Measurements from ENCODE around the gene ABCC2. TPM values are rescaled to one million over a fixed set of nuclear protein-coding genes. Genes with fewer than 3 reads are reported as not detected.

The ABCC2 gene
- total and polyA plus RNA-seq, 2 of the 4 experiments (the other 2 are of a cell fraction), result 0.21 to 0.36 TPM

DNA sequence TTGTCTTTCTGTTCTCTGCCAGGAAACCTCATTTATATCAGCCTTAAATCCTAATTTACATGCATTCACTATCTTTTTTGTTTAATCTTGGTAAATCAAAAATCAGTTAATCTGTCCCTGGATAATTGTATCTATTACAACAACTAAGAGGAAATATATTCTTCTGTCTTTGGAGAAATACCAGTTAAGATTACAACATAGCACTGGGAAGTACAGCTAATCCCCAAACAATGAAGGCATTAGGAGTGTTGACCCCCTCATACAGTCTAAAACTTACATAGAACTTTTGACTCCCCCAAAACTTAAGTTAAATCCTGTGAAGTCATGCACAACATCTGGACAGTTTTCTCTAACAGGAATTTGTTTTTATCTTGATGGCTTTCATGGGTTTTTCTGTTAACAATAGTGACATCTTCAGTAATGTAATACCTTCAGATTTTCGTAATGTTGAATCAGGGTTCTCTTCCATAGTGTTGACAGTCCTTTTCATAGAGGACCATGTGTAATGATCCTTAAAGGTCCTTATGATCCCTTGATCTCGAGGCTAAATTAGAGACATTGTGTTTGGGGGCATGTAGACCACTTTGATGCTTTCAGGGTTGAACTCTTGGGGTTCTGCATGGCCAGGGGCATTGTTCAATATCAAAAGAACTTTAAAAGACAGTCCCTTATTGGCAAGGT is 24.1 kb upstream of the ABCC2 start:
- Histone ChIP-seq H3K56ac (ENCODE audit: extremely low read depth, insufficient read depth, low read length) (no peak overlapping the region), H3K27ac (ENCODE audit: insufficient read depth, low read length) (peak overlapping the region; percentile 52; the same call in 1 of the 2 replicates), H2AK9ac (replicated peaks; ENCODE audit: low read depth, low read length, poor library complexity) (no peak overlapping the region), H3K4me1 (ENCODE audit: control insufficient read depth, insufficient read depth, low read length) (no peaks in the 10 kb centered on the region; the same call in 1 of the 2 replicates), H4K20me1 (ENCODE audit: insufficient read depth, low read length) (no peaks in the 10 kb centered on the region), H3K9me3 (ENCODE audit: control insufficient read depth, insufficient read depth, low read length) (no peaks in the 10 kb centered on the region), H3K9me1 (ENCODE audit: insufficient read depth, low read length) (no peaks in the 10 kb centered on the region), H2AK5ac (ENCODE audit: low read depth, low read length) (no peak overlapping the region), H3K9ac (ENCODE audit: low read depth, low read length) (no peak overlapping the region), H2BK15ac (ENCODE audit: low read depth, low read length) (no peak overlapping the region), H3K14ac (replicated peaks; ENCODE audit: low read depth, low read length) (no peak overlapping the region), H3K4ac (ENCODE audit: low read depth, low read length) (no peak overlapping the region), H2AFZ (replicated peaks; ENCODE audit: low read length, poor library complexity) (no peak overlapping the region), H4K8ac (ENCODE audit: low read depth in 2 of 2, low read length in 2 of 2) (no peak overlapping the region), H2BK20ac (ENCODE audit: low read depth, low read length) (no peak overlapping the region), H4K5ac (ENCODE audit: low read depth, low read length) (0 out of 2 replicates have a peak overlapping the region, but pooled peaks have one; percentile 8), H3K18ac (ENCODE audit: low read depth, low read length) (peak overlapping the region; percentile 33), H3K4me2 (ENCODE audit: low read depth, low read length) (peak overlapping the region; percentile 13; the same call in 1 of the 2 replicates), H3K36me3 (ENCODE audit: control insufficient read depth, insufficient read depth, low read length) (peaks cover 12% of the 10 kb centered on the region), H3K79me1 (ENCODE audit: low read depth in 1 of 2, low read length in 2 of 2) (no peaks in the 10 kb centered on the region), H2BK5ac (ENCODE audit: low read depth, low read length, poor library complexity, severe bottlenecking) (peak overlapping the region; percentile 36), H3K27me3 (ENCODE audit: control insufficient read depth, insufficient read depth, low read length) (no peaks in the 10 kb centered on the region), H3K4me3 (ENCODE audit: insufficient read depth, low read depth, low read length) (no peak overlapping the region), H4K91ac (ENCODE audit: insufficient read depth, low read depth, low read length) (no peak overlapping the region), H2BK120ac (ENCODE audit: low read depth, low read length) (no peak overlapping the region), H3K23ac (ENCODE audit: low read depth, low read length) (no peak overlapping the region)
- in situ Hi-C loops (cut with MboI; ENCODE audit: low sequenced_read_pairs), result no loop called here
- TF ChIP-seq MAFK (IDR thresholded peaks at IDR 0.05; ENCODE audit: low read depth, low read length) (no peak), MXI1 (IDR thresholded peaks at IDR 0.05; ENCODE audit: borderline replicate concordance, low read depth, low read length) (no peak), RFX5 (IDR thresholded peaks at IDR 0.05; ENCODE audit: low read depth, low read length) (no peak), FOS (IDR thresholded peaks at IDR 0.05; ENCODE audit: low read depth, low read length) (no peak), CEBPB (IDR thresholded peaks at IDR 0.05; ENCODE audit: low read depth, low read length) (peak; percentile 40; the same call in 1 of the 2 replicates)
- TF ChIP-seq, protein P1, sequence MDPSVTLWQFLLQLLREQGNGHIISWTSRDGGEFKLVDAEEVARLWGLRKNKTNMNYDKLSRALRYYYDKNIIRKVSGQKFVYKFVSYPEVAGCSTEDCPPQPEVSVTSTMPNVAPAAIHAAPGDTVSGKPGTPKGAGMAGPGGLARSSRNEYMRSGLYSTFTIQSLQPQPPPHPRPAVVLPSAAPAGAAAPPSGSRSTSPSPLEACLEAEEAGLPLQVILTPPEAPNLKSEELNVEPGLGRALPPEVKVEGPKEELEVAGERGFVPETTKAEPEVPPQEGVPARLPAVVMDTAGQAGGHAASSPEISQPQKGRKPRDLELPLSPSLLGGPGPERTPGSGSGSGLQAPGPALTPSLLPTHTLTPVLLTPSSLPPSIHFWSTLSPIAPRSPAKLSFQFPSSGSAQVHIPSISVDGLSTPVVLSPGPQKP (IDR thresholded peaks at IDR 0.05; ENCODE audit: borderline replicate concordance, low read depth, low read length), result no peak
- DNase-seq, result peak; percentile 49
- no CpG with 5 or more reads among the region's 2 CpGs for WGBS, 2 experiments (ENCODE audit: extremely low coverage in 2 of 2, insufficient read length in 1 of 2)
- intact Hi-C loops (cut with micrococcal nuclease), result no loop called here
- BruUV-seq (replicated peaks), result no TSS peak
- ChIA-PET POLR2A (ENCODE audit: unreplicated experiment) (no interaction called here), CTCF (no interaction called here)
- peak; percentile 56 for ATAC-seq (ENCODE audit: low read depth)
- dilution Hi-C loops (cut with HindIII; ENCODE audit: low sequenced_read_pairs, unreplicated experiment), result no loop called here

All from IMR-90 (cell line).